Activated B cell treated with CpG ODN at 0.5 μM for 24 hours (primary cell): ENCODE results near the gene ZDHHC22. TPM values are rescaled to one million over a fixed set of nuclear protein-coding genes. Genes with fewer than 3 reads are reported as not detected.

Experiments
- ATAC-seq: fragments of 200-7000 bp; cut with Tn5 transposase; one replicate; pipeline ENCODE4 v1.10.0; 2021; ENCODE audit warnings: low read depth, mild to moderate bottlenecking, moderate library complexity
- CTCF ChIA-PET: fragments of 350-600 bp; sonication (Branson Sonifier 250); formaldehyde crosslinking; loops from one replicate; lab custom pipeline; 2021; ENCODE audit warnings: antibody characterized with exemption; lab: Charles Lee
- POLR2A ChIA-PET: fragments of 350-600 bp; sonication (Branson Sonifier 250); formaldehyde crosslinking; loops from one replicate; lab custom pipeline; 2021; ENCODE audit warnings: antibody characterized with exemption; lab: Charles Lee
- DNase-seq: peaks from one replicate; pipeline ENCODE4 v3.0.0; 2022
- H3K27ac Mint-ChIP-seq: one replicate; pipeline ENCODE4 v1.8.0; 2020; ENCODE audit warnings: mixed read lengths
- H3K27me3 Mint-ChIP-seq: one replicate; pipeline ENCODE4 v1.8.0; 2021; ENCODE audit warnings: mixed read lengths
- H3K36me3 Mint-ChIP-seq: one replicate; pipeline ENCODE4 v1.8.0; 2021; ENCODE audit warnings: low read depth, mixed read lengths
- H3K4me1 Mint-ChIP-seq: one replicate; pipeline ENCODE4 v1.8.0; 2021; ENCODE audit warnings: mixed read lengths
- H3K4me3 Mint-ChIP-seq: one replicate; pipeline ENCODE4 v1.8.0; 2020; ENCODE audit warnings: mild to moderate bottlenecking, mixed read lengths
- H3K9me3 Mint-ChIP-seq: one replicate; pipeline ENCODE4 v1.8.0; 2020; ENCODE audit warnings: mixed read lengths
- intact Hi-C: fragments of 100-400 bp; cut with micrococcal nuclease; formaldehyde crosslinking; loops from one replicate; pipeline ENCODE4 v1.15.1; 2024
- total RNA-seq: library from RNA; stranded (reverse); gene quantifications from 2 replicates; pipeline ENCODE4 v1.2.3, GENCODE V29; 2022
- TF ChIP-seq, protein P1 (sequence below): fragments of 200-600 bp; IDR thresholded peaks from one replicate; pipeline ENCODE4 v1.8.0; 2022; ENCODE audit warnings: antibody characterized with exemption, mild to moderate bottlenecking

Gene ZDHHC22
- total RNA-seq, 1 donor from 2014 or later, result not detected

DNA sequence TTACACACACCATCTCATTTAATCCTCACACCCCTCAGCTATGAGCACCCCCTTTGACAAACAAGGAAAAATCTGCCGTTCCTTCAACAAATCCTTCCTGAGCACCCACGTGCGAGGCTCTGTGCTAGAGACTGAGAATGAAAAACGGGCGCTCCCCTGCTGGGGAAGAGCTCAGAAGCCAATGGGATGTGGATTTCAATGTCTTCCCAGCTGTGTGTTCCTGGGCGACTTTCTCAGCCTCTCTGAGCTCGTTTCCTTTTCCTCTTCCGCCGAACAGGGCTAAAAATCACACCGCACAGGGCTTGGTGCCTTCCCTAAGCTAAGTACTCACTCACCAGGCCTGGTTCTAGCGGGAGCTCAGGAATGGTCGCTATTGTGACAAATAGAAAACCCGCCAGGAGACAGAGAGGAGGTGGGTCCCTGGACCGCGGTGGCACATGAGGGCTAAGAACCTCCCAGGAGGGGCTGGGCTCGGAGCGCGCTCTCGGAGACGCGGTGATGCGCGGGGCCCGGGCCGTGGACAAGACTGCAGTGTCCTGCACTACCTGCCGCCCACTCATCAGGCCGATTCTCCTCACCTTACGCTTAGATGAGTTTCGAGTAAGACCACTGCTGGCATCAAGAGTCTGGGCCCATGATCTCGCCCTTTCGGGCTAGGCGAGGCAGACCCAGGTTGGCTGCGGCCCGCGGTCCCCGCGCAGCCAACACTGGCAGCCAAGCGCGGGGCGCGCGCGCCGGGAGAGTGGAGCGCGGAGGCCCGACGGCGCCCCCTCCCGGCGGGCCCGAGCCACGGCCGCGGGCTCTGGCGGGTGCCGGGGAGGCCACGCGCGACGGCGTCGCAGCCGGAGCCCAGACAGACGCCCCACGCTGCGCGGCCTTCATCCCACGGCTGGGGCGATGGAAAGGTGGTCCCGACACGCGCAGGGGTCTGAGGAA lies 17.0 kb downstream of the ZDHHC22 start:
- peaks cover 61% of the 10 kb centered on the region for H3K4me1 Mint-ChIP-seq
- no peaks in the 10 kb centered on the region for H3K9me3 Mint-ChIP-seq
- DNase-seq, result peak; percentile 80
- H3K27me3 Mint-ChIP-seq, result peaks cover 5% of the 10 kb centered on the region
- no peaks in the 10 kb centered on the region for H3K36me3 Mint-ChIP-seq
- intact Hi-C loops, result loop anchor here (1.0 to 10.0 kb wide), 8 partner anchors 16 to 1610 kb away; no protein-coding TSS in a partner anchor
- TF ChIP-seq, protein P1, sequence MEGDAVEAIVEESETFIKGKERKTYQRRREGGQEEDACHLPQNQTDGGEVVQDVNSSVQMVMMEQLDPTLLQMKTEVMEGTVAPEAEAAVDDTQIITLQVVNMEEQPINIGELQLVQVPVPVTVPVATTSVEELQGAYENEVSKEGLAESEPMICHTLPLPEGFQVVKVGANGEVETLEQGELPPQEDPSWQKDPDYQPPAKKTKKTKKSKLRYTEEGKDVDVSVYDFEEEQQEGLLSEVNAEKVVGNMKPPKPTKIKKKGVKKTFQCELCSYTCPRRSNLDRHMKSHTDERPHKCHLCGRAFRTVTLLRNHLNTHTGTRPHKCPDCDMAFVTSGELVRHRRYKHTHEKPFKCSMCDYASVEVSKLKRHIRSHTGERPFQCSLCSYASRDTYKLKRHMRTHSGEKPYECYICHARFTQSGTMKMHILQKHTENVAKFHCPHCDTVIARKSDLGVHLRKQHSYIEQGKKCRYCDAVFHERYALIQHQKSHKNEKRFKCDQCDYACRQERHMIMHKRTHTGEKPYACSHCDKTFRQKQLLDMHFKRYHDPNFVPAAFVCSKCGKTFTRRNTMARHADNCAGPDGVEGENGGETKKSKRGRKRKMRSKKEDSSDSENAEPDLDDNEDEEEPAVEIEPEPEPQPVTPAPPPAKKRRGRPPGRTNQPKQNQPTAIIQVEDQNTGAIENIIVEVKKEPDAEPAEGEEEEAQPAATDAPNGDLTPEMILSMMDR, result no peak
- CTCF ChIA-PET, result interaction anchor here (0.9 to 10.9 kb wide), 18 partner anchors 9 to 254 kb away, joined by 3 to 151 read pairs (median 4); partner anchors contain the start of gene CIPC
- H3K27ac Mint-ChIP-seq, result peak overlapping the region; percentile 98
- POLR2A ChIA-PET, result interaction anchor here (0.8 to 11.4 kb wide), 21 partner anchors 9 to 312 kb away, joined by 3 to 329 read pairs (median 6); partner anchors contain the start of genes ANGEL1, CIPC, GSTZ1 and IRF2BPL
- H3K4me3 Mint-ChIP-seq, result peak overlapping the region; percentile 85
- ATAC-seq, result peak; percentile 35

DNA sequence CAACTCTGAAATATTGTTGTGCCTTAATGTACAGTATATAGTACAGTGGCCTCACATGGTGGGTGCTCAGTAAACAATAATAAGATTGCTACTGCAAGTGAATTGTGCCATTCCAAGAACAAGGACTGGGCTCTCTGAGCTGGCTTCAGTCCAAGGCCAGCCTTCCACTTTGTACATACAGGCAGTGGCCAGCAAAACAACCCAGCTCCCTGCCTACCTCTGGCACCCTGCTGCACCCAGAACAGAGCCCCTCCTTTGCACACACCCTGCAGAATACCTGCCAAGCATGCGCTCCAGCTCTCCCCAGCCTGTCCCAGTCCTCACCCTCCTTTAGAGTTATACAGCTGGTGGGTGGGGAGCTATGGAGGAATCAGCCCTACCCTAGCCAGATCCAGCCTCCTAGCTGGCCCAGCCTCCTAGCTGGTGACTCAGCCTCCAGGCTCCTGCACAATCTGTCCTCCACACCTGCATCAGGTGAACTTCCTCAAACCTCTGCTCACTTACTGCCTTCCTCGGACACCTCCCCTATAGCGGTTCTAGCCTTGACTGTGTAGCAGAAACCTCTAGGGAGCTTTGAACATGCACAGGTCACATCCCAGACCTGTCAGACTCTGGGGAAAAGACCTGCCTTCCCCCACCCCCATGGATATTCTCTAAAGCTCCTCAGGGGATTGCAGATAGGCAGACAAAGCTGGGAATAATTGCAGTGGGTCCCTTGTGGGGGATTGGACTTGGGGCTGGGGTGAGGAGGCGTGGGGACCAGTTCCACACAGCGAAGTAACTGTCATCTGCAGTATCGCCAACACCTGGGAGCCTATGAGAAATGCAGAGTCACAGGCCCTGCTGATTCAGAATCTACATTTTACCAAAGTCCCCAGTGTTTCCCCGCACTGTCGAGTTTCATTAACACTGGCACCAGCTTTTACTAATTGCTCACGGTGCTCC lies 17.9 kb downstream of the ZDHHC22 start:
- Mint-ChIP-seq H3K4me3 (peak overlapping the region; percentile 85), H3K36me3 (peaks cover 2% of the 10 kb centered on the region), H3K27me3 (no peaks in the 10 kb centered on the region), H3K27ac (peak overlapping the region; percentile 98), H3K4me1 (peaks cover 70% of the 10 kb centered on the region), H3K9me3 (no peaks in the 10 kb centered on the region)
- POLR2A ChIA-PET, result interaction anchor here (0.5 to 11.4 kb wide), 24 partner anchors 8 to 311 kb away, joined by 3 to 329 read pairs (median 6); partner anchors contain the start of genes ANGEL1, CIPC, GSTZ1 and IRF2BPL
- TF ChIP-seq, protein P1, result no peak
- CTCF ChIA-PET, result interaction anchor here (0.7 to 10.9 kb wide), 17 partner anchors 8 to 253 kb away, joined by 3 to 151 read pairs (median 4); partner anchors contain the start of gene CIPC
- intact Hi-C loops, result loop anchor here (1.0 to 10.0 kb wide), 6 partner anchors 36 to 1609 kb away; no protein-coding TSS in a partner anchor
- ATAC-seq (peak; percentile 38), DNase-seq (peak; percentile 43)

GRCh38 chr14:77122526-77123125 lies 19.0 kb downstream of the ZDHHC22 start:
- peak overlapping the region; percentile 98 for H3K27ac Mint-ChIP-seq
- DNase-seq (no peak), ATAC-seq (no peak)
- no peaks in the 10 kb centered on the region for H3K27me3 Mint-ChIP-seq
- intact Hi-C loops, result loop anchor here (5.0 to 10.0 kb wide), 3 partner anchors 35 to 1608 kb away; no protein-coding TSS in a partner anchor
- H3K36me3 Mint-ChIP-seq, result peaks cover 7% of the 10 kb centered on the region
- ChIA-PET CTCF (interaction anchor here (0.7 to 10.9 kb wide), 4 partner anchors 15 to 175 kb away, joined by 3 to 151 read pairs (median 76); partner anchors contain the start of gene CIPC), POLR2A (interaction anchor here (0.5 to 11.4 kb wide), 15 partner anchors 10 to 471 kb away, joined by 3 to 329 read pairs (median 6); partner anchors contain the start of genes CIPC, GSTZ1, IRF2BPL and POMT2)
- H3K4me3 Mint-ChIP-seq, result peak overlapping the region; percentile 85
- peaks cover 81% of the 10 kb centered on the region for H3K4me1 Mint-ChIP-seq
- TF ChIP-seq, protein P1, result no peak
- H3K9me3 Mint-ChIP-seq, result no peaks in the 10 kb centered on the region
